Calu3 (cell line): ENCODE results near the gene HEXA. TPM values are rescaled to one million over a fixed set of nuclear protein-coding genes. Genes with fewer than 3 reads are reported as not detected.

Source experiments
- BruUV-seq: library from RNA; stranded (reverse); fragments of 400-500 nt; replicated peaks from 2 replicates; lab custom pipeline; 2021; lab: Mats Ljungman, UMichigan
- CTCF ChIA-PET: fragments of 300-600 bp; sonication (Branson Sonifier 250); formaldehyde crosslinking; loops from one replicate; lab custom pipeline; 2022; ENCODE audit warnings: antibody characterized with exemption; lab: Charles Lee
- DNase-seq: peaks from one replicate; pipeline ENCODE4 v3.0.0; 2022
- H3K27ac Mint-ChIP-seq: one replicate; pipeline ENCODE4 v1.8.0; 2022; ENCODE audit warnings: mixed read lengths; ENCODE audit not compliant: unreplicated experiment
- H3K27me3 Mint-ChIP-seq: one replicate; pipeline ENCODE4 v1.8.0; 2022; ENCODE audit warnings: mixed read lengths; ENCODE audit not compliant: unreplicated experiment
- H3K36me3 Mint-ChIP-seq: one replicate; pipeline ENCODE4 v1.8.0; 2022; ENCODE audit warnings: mild to moderate bottlenecking, moderate library complexity, mixed read lengths; ENCODE audit not compliant: insufficient read depth, unreplicated experiment
- H3K4me1 Mint-ChIP-seq: one replicate; pipeline ENCODE4 v1.8.0; 2022; ENCODE audit warnings: mild to moderate bottlenecking, low read depth, mixed read lengths; ENCODE audit not compliant: unreplicated experiment
- H3K4me3 Mint-ChIP-seq: one replicate; pipeline ENCODE4 v1.8.0; 2022; ENCODE audit warnings: mild to moderate bottlenecking, low read depth, moderate library complexity, mixed read lengths; ENCODE audit not compliant: unreplicated experiment
- H3K9me3 Mint-ChIP-seq: one replicate; pipeline ENCODE4 v1.8.0; 2022; ENCODE audit warnings: low read depth, mixed read lengths; ENCODE audit not compliant: unreplicated experiment
- intact Hi-C: fragments of 100-400 bp; cut with micrococcal nuclease; formaldehyde crosslinking; loops from one replicate; pipeline ENCODE4 v1.10.0; 2022; ENCODE audit not compliant: unreplicated experiment
- total RNA-seq: library from RNA; stranded (reverse); gene quantifications from 2 replicates; pipeline ENCODE4 v1.2.3, GENCODE V29; 2022
- TF ChIP-seq, protein P1 (sequence below): fragments of 200-600 bp; IDR thresholded peaks from one replicate; pipeline ENCODE4 v1.8.0; 2022; ENCODE audit warnings: antibody characterized with exemption; ENCODE audit not compliant: unreplicated experiment

HEXA gene
- total RNA-seq, 1 experiment from 2014 or later, result 129 TPM

DNA sequence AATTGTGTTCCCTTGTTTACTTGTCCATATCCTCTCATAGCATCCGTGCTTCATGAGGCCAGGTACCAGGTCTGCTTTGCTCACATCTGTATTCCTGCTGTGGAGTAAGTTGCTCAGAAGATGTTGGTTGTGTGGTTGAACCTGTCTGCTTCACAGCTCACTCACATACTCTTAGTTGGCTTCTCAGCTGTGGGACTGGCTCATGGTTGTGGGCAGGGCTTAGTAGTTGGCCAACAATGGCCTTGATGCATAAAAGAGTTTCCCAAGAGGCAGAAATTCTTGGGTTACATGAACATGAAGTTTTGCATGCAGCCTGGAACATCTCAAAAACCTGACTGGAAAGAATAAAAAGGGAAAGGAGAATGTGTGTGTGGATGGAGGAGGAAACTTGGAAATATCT is 72.9 kb downstream of the HEXA start:
- TF ChIP-seq, protein P1, sequence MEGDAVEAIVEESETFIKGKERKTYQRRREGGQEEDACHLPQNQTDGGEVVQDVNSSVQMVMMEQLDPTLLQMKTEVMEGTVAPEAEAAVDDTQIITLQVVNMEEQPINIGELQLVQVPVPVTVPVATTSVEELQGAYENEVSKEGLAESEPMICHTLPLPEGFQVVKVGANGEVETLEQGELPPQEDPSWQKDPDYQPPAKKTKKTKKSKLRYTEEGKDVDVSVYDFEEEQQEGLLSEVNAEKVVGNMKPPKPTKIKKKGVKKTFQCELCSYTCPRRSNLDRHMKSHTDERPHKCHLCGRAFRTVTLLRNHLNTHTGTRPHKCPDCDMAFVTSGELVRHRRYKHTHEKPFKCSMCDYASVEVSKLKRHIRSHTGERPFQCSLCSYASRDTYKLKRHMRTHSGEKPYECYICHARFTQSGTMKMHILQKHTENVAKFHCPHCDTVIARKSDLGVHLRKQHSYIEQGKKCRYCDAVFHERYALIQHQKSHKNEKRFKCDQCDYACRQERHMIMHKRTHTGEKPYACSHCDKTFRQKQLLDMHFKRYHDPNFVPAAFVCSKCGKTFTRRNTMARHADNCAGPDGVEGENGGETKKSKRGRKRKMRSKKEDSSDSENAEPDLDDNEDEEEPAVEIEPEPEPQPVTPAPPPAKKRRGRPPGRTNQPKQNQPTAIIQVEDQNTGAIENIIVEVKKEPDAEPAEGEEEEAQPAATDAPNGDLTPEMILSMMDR, result no peak
- BruUV-seq, result no TSS peak
- Mint-ChIP-seq H3K9me3 (no peaks in the 10 kb centered on the region), H3K4me3 (no peak overlapping the region), H3K4me1 (peaks cover 8% of the 10 kb centered on the region), H3K27me3 (peaks cover 28% of the 10 kb centered on the region), H3K27ac (no peak overlapping the region), H3K36me3 (no peaks in the 10 kb centered on the region)
- DNase-seq, result no peak
- intact Hi-C loops, result no loop called here
- CTCF ChIA-PET, result interaction anchor here (1.6 kb wide), 1 partner anchor 13 kb away, joined by 5 read pairs; no protein-coding TSS in a partner anchor

Other genes with a start within 250 kb of the HEXA start
- gene GRAMD2A, start 178.2 kb downstream of the HEXA start, total RNA-seq, result 0.95 and 2.2 TPM in 2 replicates
- gene PKM, start 144.8 kb downstream of the HEXA start, total RNA-seq, result 1,874 and 1,922 TPM in 2 replicates
- gene PARP6, start 103.5 kb downstream of the HEXA start, total RNA-seq, result 110 and 125 TPM in 2 replicates
- 0.19 and 0.42 TPM in 2 replicates for gene CELF6, start 55.9 kb downstream of the HEXA start, total RNA-seq
- gene TMEM202, start 22.3 kb upstream of the HEXA start, total RNA-seq, result not detected in 2 replicates
- 179 and 181 TPM in 2 replicates for gene ARIH1, start 98.3 kb upstream of the HEXA start, total RNA-seq